GM19240 (cell line): ENCODE data around the gene XRCC6.
"Not testable (repeated sequence)": the region's sequence is repeated elsewhere in the genome, so short reads cannot be mapped to it uniquely, and the experiment has no call there.

ENCODE experiments used
- DNase-seq: peaks from one replicate; pipeline ENCODE4 v3.0.0; 2011; ENCODE audit warnings: low spot score; ENCODE audit not compliant: insufficient read length

Gene XRCC6

DNA sequence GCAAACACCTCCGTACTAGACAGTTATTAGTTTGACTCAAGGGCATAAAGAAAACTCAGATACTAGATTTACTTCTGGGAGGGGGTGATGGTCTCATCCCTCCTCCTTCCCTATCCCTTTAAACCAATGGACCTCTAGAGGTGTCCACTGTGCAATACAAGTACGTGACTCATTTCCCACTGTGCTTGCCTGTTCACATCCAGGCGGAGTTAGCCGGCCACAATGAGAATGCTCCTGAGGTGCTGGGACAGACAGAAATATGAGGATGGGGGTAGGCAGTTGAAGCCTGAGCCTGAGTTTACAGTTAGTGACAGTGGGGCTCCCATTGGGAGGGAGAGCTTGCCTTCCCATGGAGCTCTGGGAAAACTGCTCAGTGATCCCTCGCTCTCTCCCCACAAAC is 23.0 kb upstream of the XRCC6 start:
- DNase-seq, result no peak

DNA sequence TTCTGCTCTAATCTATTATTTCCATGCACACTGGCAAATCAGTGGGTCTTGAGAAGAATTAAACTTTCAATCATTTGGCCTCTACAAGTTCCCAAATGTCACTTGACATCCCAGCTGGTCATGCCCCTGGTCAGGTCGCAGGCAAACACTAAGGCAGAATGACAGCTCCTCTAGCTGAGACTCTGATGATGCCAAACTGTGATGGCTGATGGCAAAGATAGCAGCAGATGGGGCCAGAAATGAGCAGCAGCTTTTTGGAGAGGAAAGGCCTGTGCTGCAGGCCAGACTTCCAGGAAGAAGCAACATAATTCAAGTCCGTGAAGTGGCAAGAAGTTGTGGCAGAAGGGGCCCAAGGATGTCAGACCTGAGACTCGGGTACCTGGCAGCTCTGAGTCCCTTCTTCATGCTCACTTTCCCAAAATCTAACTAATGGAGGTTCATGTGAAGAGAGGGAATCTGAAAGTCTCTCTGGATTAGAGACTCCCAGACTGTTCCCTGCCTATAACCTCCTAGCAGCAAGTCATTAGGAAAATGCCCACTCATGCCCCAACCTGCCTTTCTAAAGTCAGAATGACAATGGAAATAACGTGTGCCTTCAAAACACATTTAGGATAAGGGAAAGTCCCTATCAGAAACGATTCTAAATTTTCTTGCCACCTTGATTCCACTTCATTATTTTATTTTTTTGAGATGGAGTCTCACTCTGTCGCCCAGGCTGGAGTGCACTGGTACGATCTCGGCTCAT is 22.0 kb upstream of the XRCC6 start:
- DNase-seq, result no peak

DNA sequence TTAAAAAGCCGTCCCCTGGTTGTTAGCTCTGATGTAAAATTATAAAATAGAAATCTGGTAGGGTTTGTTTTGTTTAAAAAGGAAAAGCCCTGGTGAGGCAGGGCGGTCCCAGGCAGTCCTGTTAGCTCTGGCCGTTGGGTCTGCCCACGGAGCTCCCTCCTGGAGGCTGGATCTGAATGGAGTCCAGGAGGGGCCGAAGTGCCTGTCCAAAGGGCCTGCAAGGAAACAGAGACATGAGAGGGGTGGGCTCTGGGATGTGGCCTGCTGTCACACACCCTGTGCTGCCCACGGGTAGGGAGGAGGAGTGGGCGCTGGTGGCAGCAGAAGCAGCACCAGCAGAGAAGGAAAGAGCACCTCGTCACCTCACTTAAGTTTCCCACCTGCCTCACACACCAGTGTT is 20.1 kb upstream of the XRCC6 start:
- DNase-seq, result no peak

DNA sequence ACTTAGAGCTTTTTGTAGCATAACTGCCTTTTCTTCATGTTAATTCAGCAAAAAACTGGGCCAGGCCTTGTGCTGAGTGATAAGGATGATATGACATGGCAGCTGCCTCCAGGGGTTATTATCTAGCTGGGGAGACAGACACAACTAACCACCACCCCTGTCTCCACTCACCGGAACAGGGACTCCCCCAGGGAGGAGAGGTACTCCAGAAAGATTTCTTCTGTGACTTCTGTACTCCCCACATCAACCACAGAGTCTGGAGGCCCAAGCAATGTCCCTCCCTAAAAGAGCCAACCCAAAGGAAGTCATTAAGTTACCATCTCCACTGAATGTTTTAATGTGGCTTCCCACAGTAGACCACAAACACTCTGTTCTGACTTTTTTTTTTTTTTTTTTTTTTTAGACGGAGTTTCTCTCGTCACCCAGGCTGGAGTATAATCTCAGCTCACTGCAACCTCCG is 17.2 kb upstream of the XRCC6 start:
- DNase-seq, result peak; percentile 49

DNA sequence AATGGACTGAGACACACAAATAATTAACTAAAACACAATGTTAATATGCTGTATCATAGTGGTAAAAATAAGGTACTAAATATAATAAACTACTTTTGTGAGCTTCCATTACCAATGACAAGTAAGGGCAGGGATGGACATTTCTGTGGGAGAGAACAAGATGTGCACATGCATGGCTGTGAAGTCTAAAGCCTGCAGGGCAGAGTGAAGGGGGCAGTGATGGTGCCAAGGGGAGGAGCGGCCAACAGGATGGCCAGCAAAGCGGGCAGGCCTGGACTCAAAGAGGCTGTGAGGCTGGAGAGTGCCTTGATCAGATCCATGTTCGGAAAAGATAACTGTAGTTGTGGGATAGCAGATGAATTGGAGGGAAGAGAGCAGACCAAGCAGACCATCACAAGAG is 12.7 kb upstream of the XRCC6 start:
- DNase-seq, result no peak

DNA sequence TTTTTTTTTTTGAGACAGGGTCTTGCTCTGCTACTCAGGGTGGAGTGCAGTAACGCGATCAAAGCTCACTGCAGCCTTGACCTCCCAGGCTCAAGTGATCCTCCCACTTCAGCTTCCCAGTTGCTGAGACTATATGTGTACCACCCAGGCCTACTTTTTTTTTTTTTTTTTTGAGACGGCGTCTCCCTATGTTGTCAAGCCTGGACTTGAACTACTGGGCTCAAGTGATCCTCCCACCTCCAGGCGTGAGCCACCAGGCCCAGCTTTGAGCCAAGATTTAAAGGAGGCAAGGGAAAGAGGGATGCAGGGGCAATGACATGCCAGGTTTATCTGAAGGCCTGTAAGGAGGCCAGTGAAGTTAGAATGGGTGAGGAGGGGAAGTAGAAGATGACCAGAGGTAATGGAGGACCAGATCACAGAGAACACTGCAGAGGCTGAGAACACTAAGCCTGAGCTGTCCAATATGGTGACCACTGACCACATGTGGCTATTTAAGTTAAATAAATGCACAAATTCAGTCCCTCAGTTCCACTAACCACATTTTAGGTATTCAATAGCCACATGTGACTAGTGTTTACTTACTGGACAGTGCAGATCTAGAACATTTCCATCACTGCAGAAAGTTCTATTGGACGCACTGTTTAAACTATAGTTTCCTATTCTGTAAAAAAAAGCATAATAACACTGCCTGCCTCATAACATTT is 8.3 kb upstream of the XRCC6 start:
- DNase-seq, result no peak

DNA sequence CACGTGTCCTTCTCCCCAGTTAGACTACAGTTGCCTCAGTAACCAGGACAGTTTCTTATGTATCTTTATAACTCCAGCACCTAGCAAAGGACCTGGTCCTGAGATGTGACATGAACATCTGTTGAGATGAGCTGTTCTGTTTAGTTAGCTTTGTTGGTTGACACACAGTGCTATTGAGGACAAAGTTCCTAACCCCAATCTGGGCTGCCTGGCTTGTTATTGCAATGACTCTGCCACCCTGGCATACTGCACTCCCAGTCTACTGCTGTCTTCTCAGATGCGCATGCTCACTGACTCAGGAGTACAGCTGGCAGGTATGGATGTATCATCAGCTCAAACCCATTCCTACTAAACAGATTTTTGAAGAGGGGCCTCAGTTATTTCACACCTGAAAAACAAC is 7.6 kb upstream of the XRCC6 start:
- DNase-seq, result no peak

DNA sequence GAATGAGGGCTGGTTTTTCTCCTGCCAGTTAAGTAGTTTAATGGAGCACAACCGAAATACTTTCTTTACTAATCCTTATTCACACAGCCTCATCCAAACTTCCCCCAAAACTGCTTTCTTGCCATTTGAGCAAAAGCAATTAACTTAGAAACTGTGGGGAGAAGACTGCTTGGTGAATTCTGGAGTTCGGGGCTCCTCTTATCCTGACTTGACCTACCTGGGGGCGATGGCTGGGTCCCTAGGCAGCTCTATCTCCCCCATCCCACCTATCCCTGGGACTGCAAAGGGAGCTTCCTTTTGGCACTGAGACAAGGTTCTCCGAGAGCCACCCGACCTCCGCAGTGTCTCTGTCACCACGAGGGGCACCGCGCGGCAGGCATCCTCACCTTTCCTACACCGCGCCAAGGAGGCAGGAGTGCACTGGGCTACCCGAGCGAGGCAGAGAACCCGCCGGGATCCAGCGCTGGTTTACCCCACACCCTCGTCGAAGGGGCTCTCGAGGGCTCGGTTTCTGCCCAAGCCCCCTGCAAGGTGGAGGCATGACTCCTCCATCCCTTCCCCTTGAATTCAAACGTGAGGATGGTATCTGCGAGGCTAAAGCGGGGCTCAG is 1.0 kb upstream of the XRCC6 start:
- no peak for DNase-seq

DNA sequence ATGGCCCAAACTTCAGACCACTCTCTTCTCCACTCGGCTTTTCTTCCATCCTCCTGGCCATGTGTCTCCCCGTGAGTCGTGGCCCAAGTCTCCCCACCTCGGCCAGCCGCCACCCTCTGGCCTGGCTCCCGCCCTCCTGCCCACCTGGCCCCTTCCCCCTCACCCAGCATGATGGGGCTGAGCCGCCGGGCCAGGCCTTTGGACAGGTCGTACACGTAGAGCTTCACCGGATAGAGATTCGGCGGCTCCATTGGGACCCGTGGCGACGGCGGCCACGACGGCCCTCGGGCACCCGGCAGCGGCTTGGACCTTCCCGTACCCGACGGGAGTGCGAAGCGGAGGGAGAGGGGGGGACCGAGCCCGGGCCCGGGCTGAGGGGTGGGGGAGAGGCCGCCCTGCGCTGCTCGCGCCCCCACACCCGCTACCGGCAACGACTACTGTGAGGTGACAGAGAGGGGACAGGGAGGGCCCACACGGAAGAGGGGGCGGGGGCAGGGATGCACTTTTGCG is 451 bp upstream of the XRCC6 start, which contains the start of gene DESI1:
DESI1 (minus strand) TSS at position 455 of the 510 bp plus-strand sequence; CDS start at position 251, 204 bp downstream.
- DNase-seq, result no peak

DNA sequence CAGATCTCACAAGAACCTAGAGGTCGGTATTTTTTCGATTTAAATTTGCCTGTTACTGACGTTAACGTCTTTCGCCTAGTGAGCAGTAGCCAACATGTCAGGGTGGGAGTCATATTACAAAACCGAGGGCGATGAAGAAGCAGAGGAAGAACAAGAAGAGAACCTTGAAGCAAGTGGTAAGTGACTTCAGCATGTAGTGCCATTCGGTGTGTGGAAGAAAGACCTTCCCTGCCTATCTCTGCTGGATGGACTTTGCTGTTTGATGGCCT is 750 bp downstream of the XRCC6 start:
- DNase-seq, result no peak

DNA sequence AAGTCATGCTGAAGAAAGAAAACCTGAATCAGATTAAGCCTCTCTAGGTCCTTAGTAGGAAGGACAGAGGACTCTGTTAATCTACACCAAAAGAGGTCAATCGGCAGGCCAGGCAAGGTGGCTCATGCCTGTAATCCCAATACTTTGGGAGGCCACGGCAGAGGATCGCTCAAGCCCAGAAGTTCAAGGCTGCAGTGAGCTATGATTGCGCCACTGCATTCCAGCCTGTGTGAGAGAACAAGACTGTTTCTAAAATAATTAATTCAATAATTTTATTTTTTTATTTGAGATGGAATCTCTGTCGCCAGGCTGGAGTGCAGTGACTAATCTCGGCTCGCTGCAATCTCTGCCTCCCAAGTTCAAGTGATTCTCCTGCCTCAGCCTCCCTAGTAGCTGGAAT is 4.5 kb downstream of the XRCC6 start:
- no peak for DNase-seq

DNA sequence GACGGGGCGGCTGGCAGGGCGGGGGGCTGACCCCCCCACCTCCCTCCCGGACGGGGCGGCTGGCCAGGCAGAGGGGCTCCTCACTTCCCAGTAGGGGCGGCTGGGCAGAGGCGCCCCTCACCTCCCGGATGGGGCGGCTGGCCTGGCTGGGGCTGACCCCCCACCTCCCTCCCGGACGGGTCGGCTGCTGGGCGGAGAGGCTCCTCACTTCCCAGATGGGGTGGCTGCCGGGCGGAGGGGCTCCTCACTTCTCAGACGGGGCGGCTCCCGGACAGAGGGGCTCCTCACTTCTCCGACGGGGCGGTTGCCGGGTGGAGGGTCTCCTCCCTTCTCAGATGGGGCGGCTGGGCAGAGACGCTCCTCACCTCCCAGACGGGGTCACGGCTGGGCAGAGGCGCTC is 10.0 kb downstream of the XRCC6 start:
- DNase-seq, result not testable (repeated sequence)

DNA sequence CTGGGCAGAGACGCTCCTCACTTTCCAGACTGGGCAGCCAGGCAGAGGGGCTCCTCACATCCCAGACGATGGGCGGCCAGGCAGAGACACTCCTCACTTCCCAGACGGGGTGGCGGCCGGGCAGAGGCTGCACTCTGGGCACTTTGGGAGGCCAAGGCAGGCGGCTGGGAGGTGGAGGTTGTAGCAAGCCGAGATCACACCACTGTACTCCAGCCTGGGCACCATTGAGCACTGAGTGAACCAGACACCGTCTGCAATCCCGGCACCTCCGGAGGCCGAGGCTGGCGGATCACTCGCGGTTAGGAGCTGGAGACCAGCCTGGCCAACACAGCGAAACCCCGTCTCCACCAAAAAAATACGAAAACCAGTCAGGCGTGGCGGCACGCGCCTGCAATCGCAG is 10.5 kb downstream of the XRCC6 start:
- DNase-seq, result not testable (repeated sequence)

DNA sequence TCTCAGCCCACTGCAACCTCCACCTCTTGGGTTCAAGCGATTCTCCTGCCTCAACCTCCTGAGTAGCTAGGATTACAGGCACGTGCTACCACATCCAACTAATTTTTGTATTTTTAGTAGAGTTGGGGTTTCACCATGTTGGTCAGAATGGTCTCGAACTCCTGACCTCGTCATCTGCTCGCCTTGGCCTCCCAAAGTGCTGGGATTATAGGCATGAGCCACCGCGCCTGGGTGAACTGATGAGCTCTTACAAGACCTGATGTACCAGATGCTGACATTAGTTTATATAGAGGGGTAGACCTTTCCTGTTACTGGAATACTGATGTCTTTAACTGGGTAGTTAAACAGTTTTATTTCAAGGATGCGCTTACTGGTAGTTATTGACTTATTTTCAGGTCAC is 13.5 kb downstream of the XRCC6 start:
- not testable (repeated sequence) for DNase-seq

DNA sequence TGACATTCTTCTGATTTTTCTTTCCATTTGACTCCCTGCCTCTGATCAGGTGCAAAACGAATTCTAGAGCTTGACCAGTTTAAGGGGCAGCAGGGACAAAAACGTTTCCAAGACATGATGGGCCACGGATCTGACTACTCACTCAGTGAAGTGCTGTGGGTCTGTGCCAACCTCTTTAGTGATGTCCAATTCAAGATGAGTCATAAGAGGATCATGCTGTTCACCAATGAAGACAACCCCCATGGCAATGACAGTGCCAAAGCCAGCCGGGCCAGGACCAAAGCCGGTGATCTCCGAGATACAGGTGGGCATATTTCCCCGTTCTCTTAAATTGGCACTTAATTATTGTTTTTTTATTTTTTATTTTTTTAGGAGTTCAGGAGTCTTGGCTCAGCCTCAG is 15.4 kb downstream of the XRCC6 start:
- DNase-seq, result no peak

DNA sequence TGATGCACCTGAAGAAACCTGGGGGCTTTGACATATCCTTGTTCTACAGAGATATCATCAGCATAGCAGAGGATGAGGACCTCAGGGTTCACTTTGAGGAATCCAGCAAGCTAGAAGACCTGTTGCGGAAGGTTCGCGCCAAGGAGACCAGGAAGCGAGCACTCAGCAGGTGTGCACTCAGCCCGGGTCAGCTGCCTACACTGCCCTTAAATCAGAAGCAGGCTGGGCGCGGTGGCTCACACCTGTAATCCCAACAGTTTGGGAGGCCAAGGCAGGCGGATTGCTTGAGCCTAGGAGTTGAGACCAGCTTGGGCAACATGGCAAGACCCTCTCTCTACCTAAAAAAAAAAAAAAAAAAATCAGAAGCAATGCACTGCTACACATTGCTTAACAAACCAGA is 16.5 kb downstream of the XRCC6 start:
- DNase-seq, result not testable (repeated sequence)

DNA sequence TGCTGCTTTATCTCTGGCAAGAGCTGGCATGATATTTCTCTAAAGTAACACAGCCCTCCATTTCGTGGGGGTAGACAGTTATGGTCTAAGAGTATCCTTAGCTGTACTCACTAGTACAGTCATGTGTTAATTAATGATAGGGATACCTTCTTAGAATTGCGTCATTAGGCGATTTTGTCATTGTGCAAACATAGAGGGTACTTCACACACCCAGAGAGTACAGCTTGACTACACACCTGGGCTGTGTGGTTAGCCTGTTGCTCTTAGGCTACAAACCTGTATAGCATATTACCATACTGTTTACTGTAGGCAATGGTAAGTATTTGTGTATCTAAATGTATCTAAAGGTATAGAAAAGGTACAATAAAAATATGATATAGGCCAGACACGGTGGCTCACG is 17.0 kb downstream of the XRCC6 start:
- DNase-seq, result no peak

DNA sequence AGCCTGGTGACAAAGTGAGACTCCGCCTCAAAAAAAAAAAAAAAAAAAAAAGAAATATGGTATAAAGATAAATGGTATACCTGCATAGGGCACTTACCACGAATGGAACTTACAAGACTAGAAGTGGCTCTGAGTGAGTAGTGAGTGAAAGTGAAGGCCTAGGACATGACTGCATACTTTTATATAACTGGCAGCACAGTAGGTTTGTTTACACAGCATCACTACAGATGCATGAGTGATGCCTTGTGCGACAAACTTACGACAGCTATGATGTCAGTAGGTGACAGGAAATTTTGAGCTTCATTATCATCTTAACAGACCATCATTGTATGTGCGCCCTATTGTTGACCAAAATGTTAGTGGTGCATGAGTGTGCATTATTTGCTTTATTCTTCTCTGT is 17.7 kb downstream of the XRCC6 start:
- DNase-seq, result no peak

DNA sequence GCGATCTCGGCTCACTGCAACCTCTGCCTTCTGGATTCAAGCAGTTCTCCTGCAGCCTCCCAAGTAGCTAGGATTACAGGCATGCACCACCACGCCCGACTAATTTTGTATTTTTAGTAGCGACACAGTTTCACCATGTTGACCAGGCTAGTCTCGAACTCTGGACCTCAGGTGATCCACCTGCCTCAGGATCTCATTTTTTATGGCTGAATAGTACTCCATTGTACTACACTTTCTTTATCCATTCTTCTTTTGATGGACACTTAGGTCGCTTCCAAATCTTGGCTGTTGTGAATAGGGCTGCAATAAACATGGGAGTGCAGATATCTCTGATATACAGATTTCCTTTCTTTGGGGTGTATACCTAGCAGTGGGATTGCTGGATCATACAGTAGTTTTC is 20.8 kb downstream of the XRCC6 start:
- no peak for DNase-seq

DNA sequence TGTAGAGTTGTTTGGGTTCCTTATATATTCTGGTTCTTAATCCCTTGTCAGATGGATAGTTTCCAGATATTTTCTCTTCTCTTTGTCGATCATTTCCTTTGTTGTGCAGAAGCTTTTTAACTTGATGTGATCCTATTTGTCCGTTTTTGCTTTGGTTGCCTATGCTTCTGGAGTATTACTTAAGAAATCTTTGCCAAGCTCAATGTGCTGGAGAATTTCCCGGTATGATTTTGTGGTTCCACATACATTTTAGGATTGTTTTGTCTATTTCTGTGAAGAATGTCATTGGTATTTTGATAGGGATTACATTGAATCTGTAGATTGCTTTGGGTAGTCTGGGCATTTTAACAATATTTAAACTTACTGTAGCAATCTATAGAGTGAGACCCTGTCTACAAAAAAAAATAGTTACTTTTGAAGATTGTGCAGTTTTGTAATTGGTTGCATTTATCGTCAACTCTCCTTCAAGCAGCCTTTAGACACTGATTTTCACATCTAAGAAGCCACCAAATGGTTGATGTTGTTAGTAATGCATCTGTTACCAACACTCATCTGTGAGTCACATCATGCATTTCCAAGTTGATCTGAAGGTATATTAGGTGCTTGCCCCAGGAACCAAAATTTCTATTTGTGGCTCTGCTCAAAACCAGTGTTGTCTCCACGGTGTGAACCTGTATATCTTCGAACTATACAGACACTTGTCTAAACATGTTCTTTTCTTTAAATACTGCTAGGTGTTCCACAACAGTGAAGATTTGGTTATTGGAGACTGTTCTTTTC is 21.4 kb downstream of the XRCC6 start:
- DNase-seq, result no peak

DNA sequence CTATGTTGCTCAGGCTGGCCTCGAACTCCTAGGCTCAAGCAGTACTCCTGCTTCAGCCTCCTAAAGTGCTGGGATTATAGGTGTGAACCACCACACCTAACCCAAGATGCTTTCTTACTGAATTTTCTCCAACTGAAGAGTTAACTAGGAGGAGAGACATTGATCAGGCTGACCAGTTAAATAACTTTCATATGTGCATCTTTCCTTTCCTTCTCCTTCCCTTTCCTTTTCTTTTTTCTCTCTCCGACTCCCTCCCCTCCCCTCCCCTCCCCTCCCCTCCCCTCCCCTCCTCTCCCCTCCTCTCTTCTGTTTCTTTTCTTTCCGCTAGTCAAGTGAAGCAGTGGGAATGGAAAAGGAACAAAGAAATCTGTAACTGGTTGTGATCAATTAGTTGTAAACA is 26.7 kb downstream of the XRCC6 start:
- no peak for DNase-seq

DNA sequence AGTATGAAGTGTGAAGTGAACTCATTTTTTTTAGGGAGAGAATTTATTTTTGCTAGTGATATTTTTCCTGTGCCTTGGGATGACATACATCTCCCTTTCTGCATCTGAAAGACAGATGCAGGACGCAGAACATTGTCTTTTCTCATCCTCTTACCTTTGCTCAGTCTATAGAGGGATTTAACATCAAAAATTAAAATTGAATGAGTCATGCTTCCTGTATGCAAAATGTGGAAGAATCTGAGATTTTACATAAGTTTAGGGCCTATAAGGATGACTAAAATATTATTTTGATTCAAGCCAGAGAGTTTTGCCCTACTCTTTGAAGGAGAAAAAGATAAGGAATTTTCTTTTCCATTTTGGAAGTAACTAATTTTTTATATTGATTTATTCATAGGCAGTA is 27.3 kb downstream of the XRCC6 start:
- DNase-seq, result no peak
